Breast epithelium (tissue), 3 donors: ENCODE results near the gene CLDN12.

Source experiments
- POLR2AphosphoS5 ChIP-seq, 3 donors: sonication (generic); formaldehyde crosslinking; IDR thresholded peaks; one replicate each; pipeline ENCODE4 v1.6.1; 2017; ENCODE audit warnings: antibody characterized with exemption in 3 of 3
- TF ChIP-seq, protein P1 (sequence below), 3 donors: fragments of 450-650 bp; IDR thresholded peaks; one replicate each; pipeline ENCODE4 v1.5.1; 2016 to 2017; ENCODE audit warnings: antibody characterized with exemption in 3 of 3, mild to moderate bottlenecking in 3 of 3, moderate library complexity in 3 of 3

- TF ChIP-seq POLR2AphosphoS5 (IDR thresholded peaks at IDR 0.05), result no peak
- TF ChIP-seq, protein P1, sequence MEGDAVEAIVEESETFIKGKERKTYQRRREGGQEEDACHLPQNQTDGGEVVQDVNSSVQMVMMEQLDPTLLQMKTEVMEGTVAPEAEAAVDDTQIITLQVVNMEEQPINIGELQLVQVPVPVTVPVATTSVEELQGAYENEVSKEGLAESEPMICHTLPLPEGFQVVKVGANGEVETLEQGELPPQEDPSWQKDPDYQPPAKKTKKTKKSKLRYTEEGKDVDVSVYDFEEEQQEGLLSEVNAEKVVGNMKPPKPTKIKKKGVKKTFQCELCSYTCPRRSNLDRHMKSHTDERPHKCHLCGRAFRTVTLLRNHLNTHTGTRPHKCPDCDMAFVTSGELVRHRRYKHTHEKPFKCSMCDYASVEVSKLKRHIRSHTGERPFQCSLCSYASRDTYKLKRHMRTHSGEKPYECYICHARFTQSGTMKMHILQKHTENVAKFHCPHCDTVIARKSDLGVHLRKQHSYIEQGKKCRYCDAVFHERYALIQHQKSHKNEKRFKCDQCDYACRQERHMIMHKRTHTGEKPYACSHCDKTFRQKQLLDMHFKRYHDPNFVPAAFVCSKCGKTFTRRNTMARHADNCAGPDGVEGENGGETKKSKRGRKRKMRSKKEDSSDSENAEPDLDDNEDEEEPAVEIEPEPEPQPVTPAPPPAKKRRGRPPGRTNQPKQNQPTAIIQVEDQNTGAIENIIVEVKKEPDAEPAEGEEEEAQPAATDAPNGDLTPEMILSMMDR (IDR thresholded peaks at IDR 0.05), result peak in 2 of 3 donors; percentile 10 to 38
Measured at GRCh38 chr7:90412458-90413184, 9.4 kb downstream of the CLDN12 start.
